SK-N-MC (cell line): ENCODE results near the gene GCSAM.

Source experiments
- EZH2 ChIP-seq: fragments of 200-600 bp; sonication (generic); IDR thresholded peaks from one replicate; pipeline ENCODE4 v1.6.1; 2017; ENCODE audit warnings: antibody characterized with exemption
- POLR2AphosphoS5 ChIP-seq: IDR thresholded peaks from 2 replicates; pipeline ENCODE4 v1.6.1; 2012; ENCODE audit warnings: mild to moderate bottlenecking, low read depth, low read length, borderline replicate concordance

GRCh38 chr3:112086875-112087524, 46.0 kb downstream of the GCSAM start:
- no peak for TF ChIP-seq EZH2
- no peak for TF ChIP-seq POLR2AphosphoS5
